Sigmoid colon (tissue), 4 donors: ENCODE measurements around the gene LCLAT1.

ENCODE experiments used
- CTCF ChIP-seq, 4 experiments: fragments of 450-650 bp in 3 of 4; fragments of 200-600 bp in 1 of 4; IDR thresholded peaks; one replicate each; pipeline ENCODE4 v1.5.1; 2016 to 2019; ENCODE audit warnings: antibody characterized with exemption in 4 of 4, mild to moderate bottlenecking in 3 of 4, moderate library complexity in 2 of 4
- EP300 ChIP-seq, 4 donors: sonication (generic); formaldehyde crosslinking; IDR thresholded peaks; one replicate each; pipeline ENCODE4 v1.6.1; 2017; ENCODE audit warnings: antibody characterized with exemption in 4 of 4
- POLR2A ChIP-seq, 2 donors: fragments of 450-650 bp; IDR thresholded peaks; one replicate each; pipeline ENCODE4 v1.6.1; 2016; ENCODE audit warnings: antibody characterized with exemption in 2 of 2, mild to moderate bottlenecking in 2 of 2, moderate library complexity in 2 of 2
- POLR2AphosphoS5 ChIP-seq, 4 donors: sonication (generic); formaldehyde crosslinking; IDR thresholded peaks; one replicate each; pipeline ENCODE4 v1.6.1; 2017; ENCODE audit warnings: antibody characterized with exemption in 4 of 4

DNA sequence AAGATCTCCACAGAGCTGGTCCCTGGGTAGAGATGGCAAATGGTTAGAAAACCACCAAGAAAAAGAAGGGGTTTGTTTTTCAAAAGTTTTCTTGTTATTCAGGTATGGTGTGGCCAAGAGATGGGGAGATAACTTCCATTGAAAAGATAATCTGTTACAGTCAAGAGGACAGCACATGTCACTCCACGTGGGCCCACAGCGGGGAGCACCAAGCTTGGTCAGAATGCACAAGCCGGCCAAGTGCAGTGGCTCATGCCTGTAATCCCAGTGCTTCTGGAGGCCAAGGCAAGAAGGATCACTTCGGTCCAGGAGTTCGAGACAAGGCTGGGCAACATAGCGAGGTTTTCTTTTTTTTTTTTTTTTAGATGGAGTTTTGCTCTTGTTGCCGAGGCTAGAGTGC, 6.0 kb upstream of the LCLAT1 start:
- no peak for TF ChIP-seq CTCF (IDR thresholded peaks at IDR 0.05)
- no peak for TF ChIP-seq POLR2A (IDR thresholded peaks at IDR 0.05)
- TF ChIP-seq POLR2AphosphoS5 (IDR thresholded peaks at IDR 0.05), result no peak
- no peak for TF ChIP-seq EP300 (IDR thresholded peaks at IDR 0.05)
